ENCODE measurements around the gene ARFIP2.

Gene ARFIP2

DNA sequence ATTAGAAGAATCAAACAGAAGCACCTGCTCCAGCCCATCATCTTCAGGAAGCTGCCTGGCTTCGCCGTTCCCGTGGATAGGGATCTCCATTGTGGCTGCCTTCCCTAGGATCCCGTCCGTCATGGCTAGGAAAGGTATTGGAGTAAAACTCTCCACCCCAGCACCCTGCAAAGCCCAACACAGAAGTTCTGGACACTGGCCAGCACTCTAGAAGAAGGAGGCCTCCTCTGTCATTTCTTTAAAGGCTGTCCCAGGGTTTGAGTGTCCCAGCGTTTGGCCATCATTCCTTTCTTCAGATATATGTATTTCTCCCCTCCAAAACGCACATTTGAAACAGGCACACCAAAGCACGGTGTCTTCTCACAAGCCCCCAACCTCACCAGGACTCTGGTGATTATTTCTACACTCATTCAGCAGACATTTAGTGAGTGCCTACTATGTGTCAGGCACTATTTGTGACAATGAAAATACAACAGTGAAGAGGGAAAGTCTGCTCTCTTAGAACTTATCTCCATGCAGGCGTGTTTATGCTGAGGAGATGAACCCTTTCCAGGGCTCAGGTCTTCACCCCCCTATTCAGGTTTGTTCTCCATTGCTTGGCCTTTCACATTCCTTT lies 724 bp downstream of the ARFIP2 start:
- DNase-seq: no peak

DNA sequence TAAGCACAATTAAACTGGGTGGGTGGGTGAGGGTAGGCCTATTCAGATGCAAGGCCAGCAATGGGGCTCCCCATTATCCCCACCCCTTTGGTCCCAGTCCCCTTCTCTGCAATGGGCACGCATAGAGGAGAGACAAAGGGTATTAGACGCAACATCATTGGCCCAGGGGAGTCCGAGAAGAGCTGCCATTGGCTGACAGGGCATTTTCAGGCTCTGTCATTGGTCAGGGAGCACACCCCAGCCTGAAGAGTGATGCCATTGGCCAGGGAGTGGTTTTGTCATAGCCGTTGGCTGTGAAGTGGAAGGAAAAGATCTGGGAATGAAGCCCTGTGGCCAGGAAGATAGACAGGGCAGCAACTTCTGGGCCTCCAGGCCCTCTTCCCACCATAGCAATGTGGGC lies 4.6 kb downstream of the ARFIP2 start:
- no peak for DNase-seq

DNA sequence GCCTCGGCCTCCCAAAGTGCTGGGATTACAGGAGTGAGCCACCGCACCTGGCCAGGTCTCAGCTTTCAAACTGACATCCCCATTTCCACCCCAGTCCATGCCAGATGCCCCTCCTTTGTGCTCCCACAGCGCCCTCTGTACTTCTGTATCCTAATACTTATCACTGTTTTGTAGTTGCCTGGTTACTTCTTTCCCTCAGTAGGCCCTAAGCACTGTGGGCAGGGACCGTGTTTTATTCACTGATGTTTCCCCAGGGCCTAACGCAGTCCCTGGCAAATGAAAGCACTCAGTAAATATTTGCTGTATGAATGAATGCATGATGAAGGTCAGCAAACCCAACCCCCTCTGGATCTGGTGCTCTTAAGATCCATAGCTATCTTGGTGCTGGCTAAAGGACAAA lies 5.2 kb downstream of the ARFIP2 start:
- DNase-seq: no peak

DNA sequence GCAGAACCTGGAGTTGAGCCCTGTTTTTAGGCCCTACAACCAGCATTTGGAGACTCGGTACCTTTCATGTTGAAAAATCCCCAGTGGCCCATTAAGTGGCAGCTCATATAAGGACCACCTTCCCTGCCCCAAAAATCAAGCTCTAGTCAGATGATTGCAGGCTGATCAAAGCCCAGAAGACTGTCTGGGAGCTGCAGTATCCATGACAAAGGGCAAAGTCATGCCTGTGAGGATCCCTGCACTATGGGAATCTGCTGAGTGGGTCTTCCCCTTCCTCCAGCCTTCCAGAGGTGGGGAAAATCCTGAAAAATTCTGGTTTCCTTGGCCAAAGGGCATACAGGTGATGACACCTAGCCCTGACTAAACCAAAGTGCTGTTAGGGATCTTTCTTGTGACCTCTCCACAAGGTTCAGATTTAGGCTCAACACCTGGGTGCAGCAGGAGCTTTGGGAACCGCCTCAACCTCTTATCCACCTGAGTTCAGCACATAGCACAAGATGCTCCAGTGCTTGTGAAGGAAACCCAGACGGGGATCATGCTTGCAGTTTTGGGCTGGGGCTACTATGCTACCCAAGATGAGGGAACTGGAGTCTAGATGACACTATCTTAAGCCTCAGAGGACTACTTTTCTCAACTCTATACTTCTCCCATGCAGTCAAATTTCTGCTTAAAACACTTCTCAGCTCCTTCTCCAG lies 6.2 kb downstream of the ARFIP2 start:
- DNase-seq: no peak

DNA sequence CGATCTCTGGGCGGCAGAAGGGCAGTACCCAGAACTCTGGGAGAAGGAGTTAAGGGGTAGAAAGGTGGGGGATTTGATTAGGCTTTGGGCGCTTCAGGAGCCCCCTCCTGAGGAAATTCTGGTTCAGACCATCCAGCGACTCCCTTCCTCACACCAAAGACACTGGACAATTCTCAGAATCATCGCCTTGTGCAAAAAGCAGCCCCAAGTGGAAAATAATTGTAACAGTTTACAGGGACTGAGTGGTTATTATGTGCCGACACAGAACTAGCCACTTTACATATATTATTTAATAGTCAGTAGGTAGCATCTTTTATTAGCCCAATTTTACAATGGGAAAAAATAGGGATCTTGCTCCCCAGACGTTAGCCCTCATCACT lies 6.7 kb downstream of the ARFIP2 start:
- no peak for DNase-seq

DNA sequence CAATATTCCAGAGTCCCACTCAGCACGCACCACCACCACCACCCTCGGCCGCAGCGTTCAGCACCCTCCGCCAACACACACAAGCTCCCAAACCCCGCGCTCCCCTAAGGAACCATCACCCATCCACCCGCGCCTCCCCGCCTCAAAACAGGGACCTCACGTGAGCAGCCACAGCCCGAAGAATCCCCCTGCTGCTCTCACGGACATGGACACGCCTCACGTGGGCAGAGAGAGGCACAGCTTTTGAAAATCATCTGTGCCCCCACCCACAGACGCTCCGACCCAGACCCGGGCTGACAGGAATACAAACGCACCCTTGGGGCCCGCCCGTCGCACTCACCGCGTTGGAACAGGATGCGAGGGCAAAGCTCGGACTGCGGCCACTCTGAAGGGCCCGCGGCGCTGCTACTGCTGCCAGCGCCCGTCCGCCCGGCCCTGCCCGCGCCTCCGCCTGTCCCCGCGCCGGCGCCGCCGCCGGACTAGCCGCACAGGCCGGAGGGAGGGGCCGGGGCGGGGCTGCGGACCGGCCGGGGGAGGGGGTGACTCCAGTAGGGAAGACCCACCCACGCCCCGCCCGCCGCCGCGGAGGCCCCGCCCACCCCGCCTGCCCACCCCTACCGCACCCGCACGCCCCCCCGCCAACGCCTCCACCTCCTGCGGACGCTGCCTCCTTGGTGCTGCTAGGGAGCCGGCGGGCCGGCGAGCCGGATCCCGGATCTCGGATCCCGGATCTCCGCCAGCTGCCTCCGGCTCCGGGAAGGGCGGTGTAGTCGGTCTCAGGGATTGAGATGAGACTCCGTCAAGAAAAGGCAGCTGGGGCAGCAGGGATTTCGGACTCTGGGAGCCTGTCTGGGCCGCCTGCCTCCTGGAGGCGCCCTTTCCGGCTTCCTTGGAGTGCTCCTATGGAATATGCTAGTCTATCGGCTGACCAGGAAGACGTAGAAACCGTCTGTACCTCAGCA lies 7.4 kb downstream of the ARFIP2 start, which contains the start of gene TRIM3:
TRIM3 (minus strand) TSS at position 491 of the 962 bp plus-strand sequence. CDS start 8,246 bp downstream, outside the sequence.
- peak; percentile 68 for DNase-seq

DNA sequence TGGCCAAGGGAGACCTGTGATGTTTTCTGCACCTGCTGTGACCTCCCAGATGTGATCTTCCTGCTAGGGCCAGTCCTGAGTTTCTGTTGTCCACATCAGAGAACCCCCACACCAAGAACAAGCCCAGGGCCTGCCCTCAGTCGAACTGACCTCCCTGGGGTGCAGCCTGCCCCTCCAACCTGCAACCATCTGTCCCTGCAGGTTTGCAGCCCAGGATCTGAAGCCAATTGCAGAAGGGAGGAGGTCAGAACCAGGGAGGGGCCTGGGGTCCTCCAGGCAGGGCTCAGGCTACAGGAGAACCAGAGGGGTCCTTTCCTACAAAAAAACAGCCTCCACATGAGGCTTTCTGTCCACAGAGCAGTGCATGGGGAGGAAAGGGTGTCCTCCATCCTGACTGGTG lies 8.2 kb downstream of the ARFIP2 start:
- DNase-seq: no peak

DNA sequence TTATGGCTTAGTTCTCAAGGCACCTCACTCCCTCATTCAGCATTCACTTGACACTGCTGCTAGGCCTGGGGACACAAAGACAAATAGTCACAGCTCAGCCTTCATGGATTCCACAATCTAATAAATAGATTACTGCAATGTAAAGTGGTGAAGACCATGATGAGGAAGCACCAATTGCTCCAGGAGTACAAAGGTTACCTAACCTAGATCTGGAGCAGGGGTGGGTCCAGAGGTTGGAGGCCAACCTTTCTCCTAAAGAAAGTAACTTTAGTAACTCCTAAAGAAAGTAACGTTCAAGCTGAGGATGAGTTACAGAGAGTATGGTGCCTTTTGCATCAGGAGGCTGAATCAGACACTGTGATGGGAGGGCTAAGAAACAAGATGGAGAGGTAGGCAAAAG lies 11.5 kb downstream of the ARFIP2 start:
- no peak for DNase-seq

DNA sequence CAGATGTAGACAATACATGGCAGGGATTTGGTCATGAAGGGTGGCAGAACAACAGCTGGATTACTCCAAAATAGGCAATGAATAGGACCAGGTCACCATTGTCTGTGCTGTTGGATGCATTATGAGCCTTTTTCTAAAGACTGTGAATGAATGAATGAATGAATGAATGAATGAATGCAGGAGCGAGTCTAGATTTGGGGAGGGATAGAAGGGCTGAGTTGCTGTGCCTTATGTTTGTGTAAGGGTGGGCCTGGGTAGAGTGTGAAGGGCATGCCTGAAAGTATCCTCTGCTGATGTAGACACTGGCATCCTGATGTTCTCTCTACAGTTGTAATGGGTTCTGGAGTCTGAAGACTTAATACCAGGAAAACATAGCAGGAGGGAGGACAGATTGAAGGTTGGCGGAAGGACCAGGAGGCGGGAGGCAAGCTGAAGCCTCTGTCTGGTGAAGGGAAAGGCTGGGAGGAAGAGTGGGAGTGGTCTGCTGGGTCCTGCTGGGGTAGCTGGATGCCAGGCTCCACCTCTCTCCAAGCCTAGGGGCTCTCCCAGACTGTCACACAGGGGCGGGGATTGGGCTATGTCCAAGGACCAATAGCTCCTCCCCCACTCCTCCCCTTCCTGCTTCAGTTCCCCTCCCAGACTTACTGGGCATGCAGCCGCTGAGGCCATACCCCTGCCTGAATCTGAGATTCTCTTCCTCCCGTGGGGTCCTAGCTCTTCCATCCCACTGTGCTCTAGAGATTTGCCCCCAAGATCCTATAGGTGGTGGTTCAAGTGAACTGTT lies 12.2 kb downstream of the ARFIP2 start:
- no peak for DNase-seq

DNA sequence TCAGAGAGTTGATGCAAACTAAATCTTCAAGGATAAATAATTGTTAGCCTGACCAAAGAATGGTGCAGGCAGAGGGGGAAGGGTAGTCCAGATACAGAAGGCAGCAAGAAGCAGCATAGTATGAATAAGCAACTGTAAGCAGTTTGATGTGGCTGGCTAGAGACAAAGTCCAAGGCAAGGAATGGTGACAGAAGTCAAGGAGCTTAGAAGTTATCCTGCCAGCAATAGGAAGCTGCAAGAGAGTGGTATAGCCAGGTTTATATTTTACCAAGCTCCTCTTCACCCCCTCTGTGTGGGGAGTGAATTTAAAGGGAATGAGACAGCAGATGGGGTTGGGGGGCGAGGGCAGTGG lies 22.1 kb downstream of the ARFIP2 start:
- DNase-seq: no peak

DNA sequence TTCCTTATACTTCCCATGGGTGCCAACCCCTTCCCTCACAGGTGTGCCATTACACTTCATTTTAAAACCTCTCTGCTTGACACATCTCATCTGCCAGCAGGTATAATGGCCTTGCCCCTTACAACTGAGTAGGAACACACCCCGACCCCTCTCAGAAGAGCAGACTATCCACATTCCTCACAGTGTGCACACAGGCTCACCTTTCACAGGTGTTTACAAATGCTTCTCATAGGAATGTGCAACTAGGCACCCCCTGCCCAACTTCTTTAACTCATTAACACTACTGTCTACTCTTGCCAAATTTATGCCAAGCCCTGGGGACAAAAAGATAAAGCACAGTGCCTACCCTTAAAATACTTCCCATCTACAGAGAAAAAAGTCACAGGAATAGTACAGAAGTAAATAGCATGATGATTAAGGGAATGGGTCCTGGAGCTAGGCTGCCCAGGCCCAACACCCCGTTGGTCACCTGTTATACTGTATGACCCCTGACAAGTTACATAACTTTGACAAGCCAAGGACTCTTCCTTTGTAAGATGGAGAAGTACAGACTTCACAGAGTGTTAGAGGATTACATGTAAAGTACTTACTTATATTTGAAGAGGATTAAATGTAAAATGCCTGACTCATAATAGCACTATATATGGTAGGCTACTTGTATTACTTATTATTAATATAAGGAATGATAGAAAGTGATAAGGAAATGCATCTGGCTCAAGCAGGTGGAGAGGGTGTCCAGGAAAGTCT lies 22.6 kb downstream of the ARFIP2 start:
- no peak for DNase-seq

DNA sequence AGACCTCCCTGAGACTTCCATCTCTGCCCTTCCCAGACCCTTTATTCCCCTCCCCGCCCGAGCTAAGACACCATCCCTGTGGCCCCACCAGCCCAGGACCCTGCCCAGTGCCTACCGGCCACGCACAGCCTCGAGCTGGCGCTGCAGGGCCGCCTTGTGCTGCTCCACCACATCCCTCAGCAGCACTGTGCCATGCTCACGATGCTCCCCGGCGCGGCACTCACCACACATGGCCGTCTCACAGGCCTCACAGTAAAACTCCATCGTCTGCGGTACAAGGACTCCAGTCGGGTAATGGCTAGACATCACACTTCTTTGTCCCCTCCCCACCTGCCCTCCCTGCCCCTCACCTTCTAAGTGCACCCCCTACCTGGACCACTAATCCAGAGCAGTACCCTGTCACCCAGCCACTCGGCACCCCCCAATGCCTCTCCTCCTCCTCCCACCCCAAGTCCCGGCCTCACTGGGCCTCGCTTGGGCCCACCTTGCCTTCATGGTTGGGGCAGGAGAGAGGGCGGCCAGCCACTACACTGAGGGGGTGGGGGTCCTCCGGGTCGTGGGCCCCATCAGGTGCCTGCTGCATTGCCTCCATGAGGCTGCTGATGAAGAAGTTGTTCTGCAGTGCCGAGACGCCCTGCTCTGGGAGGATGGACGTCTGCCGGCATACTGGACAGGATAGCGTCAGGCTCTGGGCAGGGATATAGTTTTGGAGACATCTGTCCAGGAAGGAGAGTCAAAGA lies 23.4 kb downstream of the ARFIP2 start:
- no peak for DNase-seq

DNA sequence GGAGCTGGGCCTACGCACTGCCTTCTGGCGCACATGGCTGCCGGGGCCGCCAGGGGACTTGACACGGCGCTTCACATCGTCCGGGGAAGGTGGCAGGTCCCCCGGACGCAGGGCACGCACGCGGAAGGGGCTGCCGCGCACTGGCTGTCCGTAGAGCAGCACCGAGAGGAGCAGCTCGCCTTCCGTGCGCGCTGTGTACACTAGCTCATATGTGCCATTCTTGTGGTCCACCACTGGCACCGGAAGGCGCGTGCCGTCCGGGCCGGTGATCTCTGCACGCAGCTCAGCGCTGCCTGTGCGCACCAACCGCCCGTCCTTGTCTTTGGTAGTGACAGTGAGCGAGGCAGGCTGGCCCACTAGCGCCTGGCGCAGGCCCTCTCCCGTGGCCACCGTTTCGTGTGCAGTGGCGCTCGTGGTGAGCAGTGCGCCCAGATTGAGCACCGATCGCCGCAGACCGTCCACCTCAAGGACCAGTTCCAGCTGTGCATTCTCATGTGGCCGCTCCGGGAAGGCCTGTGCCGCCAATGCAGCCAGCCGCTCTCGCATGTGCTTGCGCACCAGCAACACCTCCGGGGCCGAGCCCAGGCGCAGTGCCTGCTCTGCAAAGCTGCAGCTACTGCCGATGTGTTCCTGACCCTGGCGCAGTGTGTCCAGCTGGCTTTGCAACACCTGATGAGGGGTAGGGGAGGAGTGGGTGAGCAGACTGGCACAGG lies 24.6 kb downstream of the ARFIP2 start:
- no peak for DNase-seq

DNA sequence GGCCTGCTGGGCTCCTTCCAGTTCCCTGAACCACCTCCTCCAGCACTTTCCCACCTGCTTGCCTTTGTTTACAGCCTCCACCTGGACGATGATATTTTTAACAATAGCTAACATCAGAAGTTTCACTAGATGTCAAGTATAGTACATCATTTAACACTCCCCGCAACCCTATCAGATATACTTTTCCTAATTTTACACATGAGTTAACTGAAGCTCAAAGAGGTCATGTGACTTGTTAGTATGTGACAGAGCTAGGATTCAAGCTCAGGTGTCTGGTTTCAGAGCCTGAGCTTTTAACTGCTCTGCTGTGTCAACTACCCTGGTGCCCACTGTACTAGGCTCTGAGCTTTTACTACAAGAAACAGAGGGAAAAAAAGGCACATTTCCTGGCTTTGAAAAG lies 26.1 kb downstream of the ARFIP2 start:
- DNase-seq: no peak

DNA sequence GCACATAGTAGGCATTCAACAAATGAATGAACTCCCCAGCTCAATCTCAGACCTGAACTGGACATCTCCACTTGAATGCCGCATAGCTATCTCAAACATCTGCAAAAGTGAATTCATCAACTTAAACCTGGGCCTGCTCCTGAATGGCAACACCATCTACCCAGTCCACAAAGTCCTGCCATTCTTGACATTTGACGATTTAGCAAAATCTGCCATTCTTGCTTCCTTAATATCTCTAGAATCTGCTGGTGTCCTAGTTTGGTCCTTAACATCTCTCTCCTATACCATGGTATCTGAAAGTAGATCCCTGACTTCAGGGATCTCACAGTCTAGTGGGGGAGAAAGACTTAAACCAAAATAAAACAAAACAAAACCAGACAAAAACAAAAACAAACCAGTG lies 28.0 kb downstream of the ARFIP2 start:
- DNase-seq: no peak

DNA sequence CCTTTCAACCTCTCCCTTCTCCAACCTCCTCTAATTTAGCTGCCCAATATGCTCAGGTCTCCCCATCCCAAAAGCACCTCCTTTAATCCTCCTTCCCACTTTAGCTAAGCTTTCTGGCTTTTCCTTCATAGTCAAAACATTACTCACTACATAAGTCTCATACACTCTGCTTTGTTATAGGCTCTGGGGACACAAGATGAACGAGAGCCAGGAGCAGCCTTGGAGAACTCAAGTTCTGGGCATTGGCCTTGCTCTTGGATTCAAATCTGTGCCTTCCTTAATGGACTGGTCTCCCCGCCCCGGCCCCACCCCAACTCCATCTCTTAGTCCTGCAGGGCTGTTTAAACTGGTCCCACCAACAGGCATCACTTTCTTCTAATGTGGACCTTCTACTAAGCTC lies 28.9 kb downstream of the ARFIP2 start:
- no peak for DNase-seq

DNA sequence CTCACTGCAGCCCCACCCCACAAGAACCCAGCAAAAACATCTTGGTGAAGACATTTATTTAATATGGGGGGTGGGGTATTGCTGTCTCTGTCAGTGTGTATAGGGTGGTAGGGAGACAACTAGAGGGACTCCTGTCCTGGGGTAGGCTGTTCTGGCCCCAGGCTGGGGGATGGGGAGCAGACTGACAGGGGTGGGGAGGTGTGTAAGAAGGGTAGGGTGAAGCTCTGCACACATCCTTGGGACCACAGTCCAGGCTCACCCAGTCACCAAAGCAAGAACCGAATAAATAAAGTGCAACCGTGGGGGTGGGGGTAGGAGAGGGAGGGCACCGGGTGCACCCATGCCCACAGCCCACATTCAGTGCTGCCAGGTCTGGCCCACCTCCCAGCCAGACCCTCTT lies 32.6 kb downstream of the ARFIP2 start:
- DNase-seq: no peak

DNA sequence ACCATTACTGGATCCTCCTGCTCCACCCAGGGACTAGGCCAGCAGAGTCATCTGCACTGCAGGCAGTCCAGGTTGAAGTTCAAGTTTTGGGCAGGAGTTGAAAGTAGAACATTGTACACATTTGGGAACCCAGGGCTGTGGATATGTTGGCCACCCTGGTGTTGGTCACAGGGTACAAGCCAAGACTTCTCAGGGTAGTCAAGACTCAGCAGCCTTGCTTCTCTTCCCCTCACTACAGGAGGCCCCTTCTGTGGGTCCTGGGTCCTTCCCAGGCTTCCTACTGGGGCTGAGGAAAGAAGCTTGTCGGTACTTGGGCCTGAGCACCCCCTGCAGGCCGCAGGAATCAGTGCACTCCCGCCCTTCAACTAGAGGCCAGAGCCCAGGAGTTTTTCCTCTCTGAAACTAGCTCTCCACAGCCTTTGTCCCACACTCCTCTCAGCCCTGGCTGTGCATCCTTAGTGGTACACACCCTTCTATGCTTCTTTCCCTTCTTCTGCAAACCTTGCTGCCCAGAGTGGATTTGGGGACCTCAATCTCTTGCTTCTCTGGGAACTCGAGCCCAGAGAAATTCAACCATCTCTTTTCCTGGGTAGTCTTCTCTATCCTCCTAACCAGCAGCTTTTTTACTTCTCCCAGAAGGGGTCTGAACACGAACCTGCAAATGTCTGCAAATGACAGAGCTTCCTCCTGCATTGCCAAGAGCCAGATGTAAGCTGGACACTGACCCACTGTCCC lies 37.7 kb downstream of the ARFIP2 start:
- DNase-seq: peak; percentile 61

DNA sequence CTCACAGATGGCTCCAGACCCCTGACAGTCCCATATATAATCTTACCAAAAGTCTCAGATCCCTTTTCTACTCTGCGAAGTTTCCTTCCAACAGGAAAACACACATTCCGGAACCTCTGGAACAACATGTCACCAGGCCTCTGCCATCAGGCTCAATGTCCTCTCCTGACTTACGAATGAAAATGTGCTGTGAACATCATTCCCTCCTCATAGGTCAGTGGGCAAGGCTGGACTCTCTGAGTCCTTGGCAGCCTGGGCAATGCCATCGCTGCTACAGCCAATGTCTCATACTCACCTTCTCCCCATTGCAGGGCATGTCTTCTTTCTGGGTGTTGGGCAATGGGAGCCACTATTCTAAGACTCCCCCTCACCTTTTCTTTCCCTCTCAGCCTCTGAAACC lies 38.7 kb downstream of the ARFIP2 start:
- DNase-seq: no peak

DNA sequence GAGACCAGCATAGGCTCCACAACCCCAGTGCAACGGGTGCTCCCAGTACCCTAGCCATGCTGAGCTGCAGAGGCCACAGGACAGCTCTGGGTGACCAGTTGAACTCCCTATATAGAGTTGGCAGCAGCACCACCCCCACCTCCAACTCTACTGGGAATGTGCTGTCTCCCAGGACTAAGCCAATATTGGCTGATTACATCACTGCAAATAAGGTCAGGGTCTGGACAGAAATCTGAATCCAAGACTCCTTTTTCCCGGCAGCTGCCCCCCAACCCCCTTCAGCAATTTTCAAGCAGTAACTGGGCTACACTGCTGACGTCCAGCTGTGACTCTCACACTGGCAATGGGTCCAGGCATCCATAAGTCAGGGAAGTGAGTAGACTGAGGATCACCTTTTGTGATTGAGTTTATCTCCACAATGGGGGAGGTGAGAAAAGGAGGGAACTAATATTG lies 40.2 kb downstream of the ARFIP2 start, which contains the start of gene HPX:
HPX (minus strand) TSS at position 82 of the 453 bp plus-strand sequence; CDS start at position 58, 24 bp downstream.
- DNase-seq: no peak
